Psoas muscle (tissue), 8 donors: Measurements from ENCODE around the gene ELAVL3. TPM values are rescaled to one million over a fixed set of nuclear protein-coding genes. Genes with fewer than 3 reads are reported as not detected.

ENCODE experiments used
- ATAC-seq, 4 donors: fragments of 200-7000 bp; cut with Tn5 transposase; one replicate each; pipeline ENCODE4 v1.9.1; 2020; ENCODE audit warnings: moderate library complexity in 3 of 4, mild to moderate bottlenecking in 2 of 4
- DNase-seq, 2 donors: peaks; one replicate each; pipeline ENCODE4 v3.0.0-alpha.2; 2020
- H3K27ac ChIP-seq: fragments of 200-600 bp; one replicate; pipeline ENCODE4 v1.8.0; 2022
- H3K27me3 ChIP-seq, 3 donors: fragments of 200-600 bp in 1 of 3; one replicate each; pipeline versions ENCODE4 v1.6.1 to v1.8.0; 2013 to 2022; ENCODE audit warnings: low read length in 2 of 3, mild to moderate bottlenecking in 2 of 3, moderate library complexity in 1 of 3; ENCODE audit not compliant: insufficient read depth in 3 of 3
- H3K36me3 ChIP-seq, 2 donors: fragments of 200-600 bp in 1 of 2; one replicate each; pipeline versions ENCODE4 v1.6.1 to v1.8.0; 2013 to 2022; ENCODE audit warnings: low read depth in 1 of 2, mild to moderate bottlenecking in 1 of 2, moderate library complexity in 1 of 2; ENCODE audit not compliant: insufficient read depth in 1 of 2
- H3K4me1 ChIP-seq: fragments of 200-600 bp; one replicate; pipeline ENCODE4 v1.8.0; 2022
- H3K4me3 ChIP-seq: fragments of 200-600 bp; one replicate; pipeline ENCODE4 v1.8.0; 2022; ENCODE audit warnings: mild to moderate bottlenecking
- H3K9me3 ChIP-seq: fragments of 200-600 bp; one replicate; pipeline ENCODE4 v1.8.0; 2022
- CTCF ChIP-seq: fragments of 200-600 bp; IDR thresholded peaks from one replicate; pipeline ENCODE4 v1.8.0; 2022; ENCODE audit warnings: antibody characterized with exemption
- WGBS, 3 donors: extraction: QIAGEN DNeasy Blood & Tissue Kit; methylation state at CpG; one replicate each; pipeline versions ENCODE4 v1.1.6 to v1.1.7; 2013; 5-methylcytosine and 5-hydroxymethylcytosine counted together
- intact Hi-C, 2 donors: fragments of 100-400 bp; cut with DNase I; formaldehyde crosslinking; loops; one replicate each; pipeline versions ENCODE4 v1.11.0 to v1.14.2; 2022
- polyA plus RNA-seq, 3 donors: library from polyadenylated mRNA; stranded (reverse); fragments of 200-250 nt; gene quantifications; one replicate each; pipeline ENCODE4 v1.2.3, GENCODE V29; 2013
- total RNA-seq, 4 donors: library from RNA; stranded (reverse); fragmentation: NEBNext Ultra II Directional in 2 of 4; extraction: Animal tissue kit (Norgen Biotek cat#: 25700) in 2 of 4; gene quantifications; one replicate each; pipeline versions ENCODE4 v1.2.1 to v1.2.4, GENCODE V29; 2021 to 2023
- donor health status: healthy with polysubstance abuse.
- donor health status: DM: no; HTN: no; CAD: no; lungs with moderate emphysema.
- donor health status: Bipolar disorder and iron deficiency.
- donor health status: healthy.
- donor health status: DM: yes; HTN: yes; CAD: no.
- donor health status: DM: no; HTN: no; CAD: no.
- donor health status: DM: no; HTN: no; CAD: no.
- donor health status: DM: yes; HTN: yes; CAD: no.

Gene ELAVL3
- total and polyA plus RNA-seq, 7 donors: 0.03 TPM; not detected in 6

GRCh38 chr19:11506101-11506555 lies 25.3 kb upstream of the ELAVL3 start:
- intact Hi-C loops: loop anchor here in 1 of 2 donors (10.0 kb wide), 1 partner anchor 131 kb away; the partner anchor contains the start of gene SWSAP1
- whole genome bisulfite sequencing, 3 donors: 18 to 24% (median 23%) methylated on average over 19 to 20 of the region's 20 CpGs

GRCh38 chr19:11505504-11506100 lies 24.8 kb upstream of the ELAVL3 start, which contains the start of gene ZNF653:
Gene ZNF653, minus strand, starts transcription at chr19:11505839. Its CDS starts 53 bp downstream, at chr19:11505786.
- TF ChIP-seq CTCF: no peak
- 0 to 1% (median 1%) methylated on average over 45 to 65 of the region's 65 CpGs for WGBS, 3 donors
- no peaks in the 10 kb centered on the region for H3K27me3 ChIP-seq
- H3K9me3 ChIP-seq: no peaks in the 10 kb centered on the region
- H3K36me3 ChIP-seq: peaks cover 0 to 12% of the 10 kb centered on the region in 2 donors
- peak; percentile 82 to 89 (median 86) for ATAC-seq
- peak within 1 kb of the TSS; percentile 84 for H3K4me3 ChIP-seq
- peak within 1 kb of the TSS; percentile 93 for H3K27ac ChIP-seq
- peaks cover 4% of the 10 kb centered on the region for H3K4me1 ChIP-seq
- intact Hi-C loops: loop anchor here in 1 of 2 donors (10.0 kb wide), 1 partner anchor 131 kb away; the partner anchor contains the start of gene SWSAP1
- peak; percentile 92 to 97 for DNase-seq

More at GRCh38 chr19:11506101-11506555, 25.3 kb upstream of the ELAVL3 start:
- Histone ChIP-seq H3K4me3 (peak overlapping the region; percentile 84), H3K9me3 (no peaks in the 10 kb centered on the region), H3K36me3 (peaks cover 0 to 15% of the 10 kb centered on the region in 2 donors), H3K27ac (peak overlapping the region; percentile 93), H3K4me1 (peaks cover 4% of the 10 kb centered on the region), H3K27me3 (no peaks in the 10 kb centered on the region)
- TF ChIP-seq CTCF: no peak
- DNase-seq: no peak
- ATAC-seq: peak; percentile 27 to 43 (median 30)

GRCh38 chr19:11505032-11505503 lies 24.2 kb upstream of the ELAVL3 start:
- ATAC-seq (peak; percentile 92 to 95 (median 94)), DNase-seq (peak; percentile 98 to 99)
- no peak for TF ChIP-seq CTCF
- Histone ChIP-seq H3K36me3 (peaks cover 0 to 7% of the 10 kb centered on the region in 2 donors), H3K4me3 (peak overlapping the region; percentile 84), H3K27ac (peak overlapping the region; percentile 93), H3K27me3 (no peaks in the 10 kb centered on the region), H3K9me3 (no peaks in the 10 kb centered on the region), H3K4me1 (peaks cover 4% of the 10 kb centered on the region)
- intact Hi-C loops: loop anchor here in 1 of 2 donors (10.0 kb wide), 1 partner anchor 130 kb away; the partner anchor contains the start of gene SWSAP1
- 0 to 3% (median 2%) methylated on average over 15 to 33 of the region's 33 CpGs for WGBS, 3 donors

GRCh38 chr19:11504502-11505031 lies 23.7 kb upstream of the ELAVL3 start:
- H3K4me3 ChIP-seq: peak overlapping the region; percentile 84

More at GRCh38 chr19:11504502-11505031, 23.7 kb upstream of the ELAVL3 start:
- intact Hi-C loops: loop anchor here in 1 of 2 donors (10.0 kb wide), 1 partner anchor 130 kb away; the partner anchor contains the start of gene SWSAP1
- TF ChIP-seq CTCF: no peak
- H3K4me1 ChIP-seq: peaks cover 4% of the 10 kb centered on the region
- WGBS, 3 donors: 36 to 47% (median 44%) methylated on average over 7 of the region's 7 CpGs
- H3K27me3 ChIP-seq: no peaks in the 10 kb centered on the region
- DNase-seq (no peak), ATAC-seq (no peak)
- no peaks in the 10 kb centered on the region for H3K9me3 ChIP-seq
- peaks cover 0 to 5% of the 10 kb centered on the region in 2 donors for H3K36me3 ChIP-seq
- peak overlapping the region; percentile 93 for H3K27ac ChIP-seq
